CD14-positive monocyte (primary cell): ENCODE data around the gene OR6K6. TPM values are rescaled to one million over a fixed set of nuclear protein-coding genes. Genes with fewer than 3 reads are reported as not detected.

Experiments
- DNase-seq, 3 donors: peaks; one replicate each; pipeline ENCODE4 v3.0.0-alpha.2; 2011 to 2022
- H2AFZ ChIP-seq: 2 replicates; pipeline ENCODE4 v1.6.0; 2012; ENCODE audit warnings: mild to moderate bottlenecking, low read depth, low read length, inconsistent platforms; ENCODE audit not compliant: insufficient read depth, poor library complexity, severe bottlenecking
- H3K27ac ChIP-seq, 2 donors: 1 replicate in 1 of 2; 2 replicates in 1 of 2; pipeline ENCODE4 v1.5.1; 2012 to 2013; ENCODE audit warnings: low read length in 2 of 2, control low read depth in 1 of 2, inconsistent platforms in 1 of 2, low read depth in 1 of 2, mild to moderate bottlenecking in 1 of 2
- H3K27me3 ChIP-seq, 2 donors: one replicate each; pipeline versions ENCODE4 v1.6.0 to v1.6.1; 2011 to 2013; ENCODE audit warnings: low read length in 2 of 2; ENCODE audit not compliant: control insufficient read depth in 2 of 2, insufficient read depth in 2 of 2
- H3K36me3 ChIP-seq, 2 donors: replicated peaks in 1 of 2; 1 replicate in 1 of 2; 2 replicates in 1 of 2; pipeline versions ENCODE4 v1.5.1 to v1.6.1; 2012 to 2013; ENCODE audit warnings: low read length in 2 of 2, control low read depth in 1 of 2, inconsistent platforms in 1 of 2, mild to moderate bottlenecking in 1 of 2; ENCODE audit not compliant: insufficient read depth in 2 of 2, control insufficient read depth in 1 of 2
- H3K4me1 ChIP-seq, 2 donors: 1 replicate in 1 of 2; 2 replicates in 1 of 2; pipeline versions ENCODE4 v1.5.1 to v1.6.1; 2012 to 2013; ENCODE audit warnings: low read length in 2 of 2, control low read depth in 1 of 2, inconsistent platforms in 1 of 2, mild to moderate bottlenecking in 1 of 2, moderate library complexity in 1 of 2; ENCODE audit not compliant: insufficient read depth in 2 of 2, control insufficient read depth in 1 of 2
- H3K4me2 ChIP-seq: replicated peaks from 2 replicates; pipeline ENCODE3; 2012; ENCODE audit warnings: low read length, moderate library complexity, mild to moderate bottlenecking; ENCODE audit not compliant: poor library complexity, severe bottlenecking; ENCODE audit errors: extremely low read depth
- H3K4me3 ChIP-seq, 3 experiments: fragments of 200-600 bp in 1 of 3; sonication (generic) in 1 of 3; replicated peaks in 1 of 3; 1 replicate in 2 of 3; 2 replicates in 1 of 3; pipeline ENCODE4 v1.5.1; 2011 to 2013; ENCODE audit warnings: low read length in 3 of 3, mild to moderate bottlenecking in 3 of 3, control low read depth in 2 of 3, low read depth in 2 of 3, inconsistent platforms in 1 of 3, moderate library complexity in 1 of 3
- H3K79me2 ChIP-seq: 2 replicates; pipeline ENCODE4 v1.6.0; 2012; ENCODE audit warnings: mild to moderate bottlenecking, control low read depth, inconsistent platforms, low read length, moderate library complexity; ENCODE audit not compliant: insufficient read depth
- H3K9ac ChIP-seq: 2 replicates; pipeline ENCODE4 v1.6.0; 2017; ENCODE audit warnings: low read length, mild to moderate bottlenecking; ENCODE audit not compliant: insufficient read depth, poor library complexity, severe bottlenecking
- H3K9me3 ChIP-seq, 2 donors: replicated peaks in 1 of 2; 1 replicate in 1 of 2; 2 replicates in 1 of 2; pipeline versions ENCODE4 v1.5.1 to v1.6.1; 2012 to 2013; ENCODE audit warnings: low read length in 2 of 2, control low read depth in 1 of 2; ENCODE audit not compliant: control insufficient read depth in 1 of 2, insufficient read depth in 1 of 2
- H4K20me1 ChIP-seq: 2 replicates; pipeline ENCODE4 v1.6.0; 2012; ENCODE audit warnings: mild to moderate bottlenecking, low read length, control low read depth, moderate library complexity; ENCODE audit not compliant: insufficient read depth
- H3K27ac Mint-ChIP-seq, 7 donors: one replicate each; pipeline ENCODE4 v1.8.0; 2020; ENCODE audit warnings: mild to moderate bottlenecking in 7 of 7, mixed read lengths in 7 of 7, moderate library complexity in 6 of 7, inconsistent platforms in 2 of 7
- H3K27me3 Mint-ChIP-seq, 3 donors: one replicate each; pipeline ENCODE4 v1.8.0; 2021 to 2022; ENCODE audit warnings: low read depth in 3 of 3, mild to moderate bottlenecking in 3 of 3, mixed read lengths in 3 of 3, moderate library complexity in 3 of 3, inconsistent platforms in 1 of 3
- H3K36me3 Mint-ChIP-seq, 2 donors: one replicate each; pipeline ENCODE4 v1.8.0; 2020; ENCODE audit warnings: mixed read lengths in 2 of 2, inconsistent platforms in 1 of 2, mild to moderate bottlenecking in 1 of 2
- H3K4me1 Mint-ChIP-seq: one replicate; pipeline ENCODE4 v1.8.0; 2020; ENCODE audit warnings: mild to moderate bottlenecking, mixed read lengths
- H3K4me3 Mint-ChIP-seq, 2 donors: one replicate each; pipeline ENCODE4 v1.8.0; 2020; ENCODE audit warnings: mild to moderate bottlenecking in 2 of 2, mixed read lengths in 2 of 2, moderate library complexity in 1 of 2
- H3K9me3 Mint-ChIP-seq, 7 donors: one replicate each; pipeline ENCODE4 v1.8.0; 2020 to 2022; ENCODE audit warnings: mixed read lengths in 7 of 7, mild to moderate bottlenecking in 6 of 7, moderate library complexity in 6 of 7, inconsistent platforms in 2 of 7
- CTCF ChIP-seq: fragments of 200-600 bp; IDR thresholded peaks from one replicate; pipeline ENCODE4 v1.8.0; 2022; ENCODE audit warnings: antibody characterized with exemption, mild to moderate bottlenecking
- WGBS: methylation state at CpG from one replicate; pipeline ENCODE4 v1.1.5; 2013; ENCODE audit warnings: missing lambda C conversion rate; ENCODE audit not compliant: insufficient coverage; 5-methylcytosine and 5-hydroxymethylcytosine counted together
- intact Hi-C, 2 donors: fragments of 100-400 bp; cut with micrococcal nuclease; formaldehyde crosslinking; loops; one replicate each; pipeline versions ENCODE4 v1.15.0 to v1.15.1; 2023
- polyA plus RNA-seq, 3 donors: library from polyadenylated mRNA; depleted of rRNA in 1 of 3; unstranded in 2 of 3; stranded (reverse) in 1 of 3; fragments of 300-500 nt in 2 of 3; fragments of >200 nt in 1 of 3; fragmentation: Illumina TruSeq in 2 of 3; gene quantifications; 1 replicate in 2 of 3; 2 replicates in 1 of 3; pipeline ENCODE4 v1.2.3, GENCODE V29; 2012 to 2021
- small RNA-seq: library from RNA; depleted of rRNA; stranded (forward); fragments of <200 nt; gene quantifications from one replicate; pipeline ENCODE3, GENCODE V24; 2012; ENCODE audit warnings: low read depth; ENCODE audit not compliant: insufficient read length

Gene OR6K6
- polyA plus RNA-seq, 3 donors: not detected

- Histone ChIP-seq H3K27me3 (no peaks in the 10 kb centered on the region), H3K9ac (peak overlapping the region; percentile 38), H3K9me3 (no peaks in the 10 kb centered on the region), H3K27ac (peak overlapping the region; percentile 64 to 87), H3K4me2 (peak overlapping the region; percentile 73), H3K4me3 (peak overlapping the region in 1 of 3 experiments; percentile 65), H3K4me1 (peaks cover 83 to 90% of the 10 kb centered on the region in 2 donors), H4K20me1 (no peaks in the 10 kb centered on the region), H3K36me3 (no peaks in the 10 kb centered on the region), H3K79me2 (peaks cover 66% of the 10 kb centered on the region), H2AFZ (no peak overlapping the region)
- H3K27me3 Mint-ChIP-seq: peaks cover 0 to 3% (median 0%) of the 10 kb centered on the region in 3 donors
- DNase-seq: peak in 1 of 3 donors; percentile 45
- H3K36me3 Mint-ChIP-seq: peaks cover 3 to 5% of the 10 kb centered on the region in 2 donors
- intact Hi-C loops: loop anchor here in 1 of 2 donors (5.0 to 10.0 kb wide), 2 partner anchors 36 to 273 kb away; partner anchors contain the start of gene AIM2
- peak overlapping the region; percentile 90 to 98 (median 95) for H3K27ac Mint-ChIP-seq
- no peak for TF ChIP-seq CTCF
- H3K4me1 Mint-ChIP-seq: peaks cover 82% of the 10 kb centered on the region
- peak overlapping the region; percentile 56 to 81 for H3K4me3 Mint-ChIP-seq
- WGBS: no CpG with 5 or more reads among the region's 1 CpG
- H3K9me3 Mint-ChIP-seq: no peaks in the 10 kb centered on the region
Observed at GRCh38 chr1:158801396-158801795, 46.9 kb downstream of the OR6K6 start.

- no CpG with 5 or more reads among the region's 1 CpG for WGBS
- no peak overlapping the region for H3K9ac ChIP-seq
- H3K79me2 ChIP-seq: peaks cover 66% of the 10 kb centered on the region
- Mint-ChIP-seq H3K4me3 (peak overlapping the region in 1 of 2 donors; percentile 63), H3K27me3 (peaks cover 0 to 3% (median 0%) of the 10 kb centered on the region in 3 donors), H3K9me3 (no peaks in the 10 kb centered on the region), H3K4me1 (peaks cover 85% of the 10 kb centered on the region), H3K36me3 (peaks cover 5 to 11% of the 10 kb centered on the region in 2 donors), H3K27ac (peak overlapping the region in 2 of 7 donors; percentile 18 to 90)
- peaks cover 93 to 94% of the 10 kb centered on the region in 2 donors for H3K4me1 ChIP-seq
- H4K20me1 ChIP-seq: no peaks in the 10 kb centered on the region
- no peaks in the 10 kb centered on the region for H3K27me3 ChIP-seq
- H3K4me2 ChIP-seq: peak overlapping the region; percentile 73
- H3K27ac ChIP-seq: peak overlapping the region in 1 of 2 donors; percentile 87
- TF ChIP-seq CTCF: no peak
- DNase-seq: no peak
- intact Hi-C loops: loop anchor here in 1 of 2 donors (5.0 to 10.0 kb wide), 2 partner anchors 34 to 271 kb away; partner anchors contain the start of gene AIM2
- H2AFZ ChIP-seq: no peak overlapping the region
- H3K4me3 ChIP-seq: peak overlapping the region in 2 of 3 experiments; percentile 16 to 65
- H3K36me3 ChIP-seq: no peaks in the 10 kb centered on the region
- H3K9me3 ChIP-seq: no peaks in the 10 kb centered on the region
Observed at GRCh38 chr1:158803678-158804077, 49.2 kb downstream of the OR6K6 start.

Small RNAs within 50 kb of the gene (small RNA-seq; reads per million reads assigned to genes)
- not detected for gene OR2AQ1P

Other genes with a start within 250 kb of the OR6K6 start
- gene OR6Y1, start 200.3 kb upstream of the OR6K6 start, polyA plus RNA-seq: not detected
- gene OR6P1, start 184.1 kb upstream of the OR6K6 start, polyA plus RNA-seq: not detected
- gene OR10X1, start 174.8 kb upstream of the OR6K6 start, polyA plus RNA-seq: not detected
- gene OR10Z1, start 149.5 kb upstream of the OR6K6 start, polyA plus RNA-seq: not detected
- gene SPTA1, start 68.0 kb upstream of the OR6K6 start, polyA plus RNA-seq: under 1 TPM in 2 of 3 donors, not detected in 1; 0.19 to 0.28 TPM
- gene OR6K2, start 54.1 kb upstream of the OR6K6 start, polyA plus RNA-seq: not detected
- gene OR6K3, start 34.0 kb upstream of the OR6K6 start, polyA plus RNA-seq: not detected
- gene OR6N1, start 17.5 kb downstream of the OR6K6 start, polyA plus RNA-seq: not detected
- gene OR6N2, start 26.5 kb downstream of the OR6K6 start, polyA plus RNA-seq: not detected
- gene MNDA, start 76.6 kb downstream of the OR6K6 start, polyA plus RNA-seq: 1,000 to 10,000 TPM in 2 of 3 donors, 100 to 1,000 TPM in 1; 365 to 1,917 (median 1,418) TPM
- gene PYHIN1, start 176.8 kb downstream of the OR6K6 start, polyA plus RNA-seq: under 1 TPM in 2 of 3 donors, not detected in 1; 0.15 to 0.44 TPM